AG09309 (cell line): ENCODE results near the gene LRRC3.

Experiments
- DNase-seq: peaks from one replicate; pipeline ENCODE4 v3.0.0-alpha.2; 2010; ENCODE audit warnings: low read depth
- H3K4me3 ChIP-seq: 2 replicates; pipeline ENCODE4 v1.5.1; 2011; ENCODE audit warnings: mild to moderate bottlenecking, low read depth, low read length, moderate library complexity; ENCODE audit not compliant: control insufficient read depth
- TF ChIP-seq, protein P1 (sequence below): IDR thresholded peaks from 2 replicates; pipeline ENCODE4 v1.5.1; 2011; ENCODE audit warnings: mild to moderate bottlenecking, low read depth, low read length, inconsistent platforms; ENCODE audit not compliant: insufficient read depth, control insufficient read depth; ENCODE audit errors: missing control alignments

Gene LRRC3

DNA sequence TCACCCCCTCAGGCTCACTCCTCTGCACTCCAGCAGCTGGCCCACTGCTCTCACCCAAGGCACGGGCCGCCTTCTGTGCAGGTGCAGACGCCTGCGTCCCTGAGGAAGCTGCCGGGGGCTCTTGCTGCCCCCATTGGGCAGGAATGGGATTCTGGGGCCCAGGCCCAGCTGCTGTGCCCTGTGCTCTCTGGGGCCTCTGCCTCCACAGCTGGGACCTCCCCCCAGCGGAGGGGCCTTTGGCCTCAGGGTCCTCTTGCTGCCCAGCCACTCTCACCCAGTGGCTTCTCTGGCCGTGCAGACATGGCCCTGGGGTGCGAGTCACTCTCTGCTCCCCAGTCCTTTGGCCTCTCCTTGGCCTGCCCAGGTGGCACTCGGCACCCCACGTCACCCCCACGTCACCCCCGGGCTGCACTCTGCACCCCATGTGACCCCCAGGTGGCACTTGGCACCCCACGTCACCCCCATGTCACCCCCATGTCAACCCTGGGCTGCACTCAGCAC, 19.1 kb upstream of the LRRC3 start:
- H3K4me3 ChIP-seq = no peak overlapping the region
- TF ChIP-seq, protein P1, sequence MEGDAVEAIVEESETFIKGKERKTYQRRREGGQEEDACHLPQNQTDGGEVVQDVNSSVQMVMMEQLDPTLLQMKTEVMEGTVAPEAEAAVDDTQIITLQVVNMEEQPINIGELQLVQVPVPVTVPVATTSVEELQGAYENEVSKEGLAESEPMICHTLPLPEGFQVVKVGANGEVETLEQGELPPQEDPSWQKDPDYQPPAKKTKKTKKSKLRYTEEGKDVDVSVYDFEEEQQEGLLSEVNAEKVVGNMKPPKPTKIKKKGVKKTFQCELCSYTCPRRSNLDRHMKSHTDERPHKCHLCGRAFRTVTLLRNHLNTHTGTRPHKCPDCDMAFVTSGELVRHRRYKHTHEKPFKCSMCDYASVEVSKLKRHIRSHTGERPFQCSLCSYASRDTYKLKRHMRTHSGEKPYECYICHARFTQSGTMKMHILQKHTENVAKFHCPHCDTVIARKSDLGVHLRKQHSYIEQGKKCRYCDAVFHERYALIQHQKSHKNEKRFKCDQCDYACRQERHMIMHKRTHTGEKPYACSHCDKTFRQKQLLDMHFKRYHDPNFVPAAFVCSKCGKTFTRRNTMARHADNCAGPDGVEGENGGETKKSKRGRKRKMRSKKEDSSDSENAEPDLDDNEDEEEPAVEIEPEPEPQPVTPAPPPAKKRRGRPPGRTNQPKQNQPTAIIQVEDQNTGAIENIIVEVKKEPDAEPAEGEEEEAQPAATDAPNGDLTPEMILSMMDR = no peak
- DNase-seq = no peak

GRCh38 chr21:44436958-44437357, 18.4 kb upstream of the LRRC3 start:
- no peak overlapping the region for H3K4me3 ChIP-seq
- TF ChIP-seq, protein P1 = no peak
- DNase-seq = no peak

- TF ChIP-seq, protein P1 = no peak
- H3K4me3 ChIP-seq = no peak overlapping the region
- no peak for DNase-seq
Observed at GRCh38 chr21:44437371-44437695, 18.0 kb upstream of the LRRC3 start.

GRCh38 chr21:44437696-44438431, 17.4 kb upstream of the LRRC3 start:
- TF ChIP-seq, protein P1 = no peak
- DNase-seq = no peak
- H3K4me3 ChIP-seq = no peak overlapping the region

GRCh38 chr21:44438531-44439210, 16.6 kb upstream of the LRRC3 start:
- no peak for DNase-seq
- TF ChIP-seq, protein P1 = no peak
- H3K4me3 ChIP-seq = no peak overlapping the region

GRCh38 chr21:44439211-44439600, 16.1 kb upstream of the LRRC3 start:
- no peak for DNase-seq
- H3K4me3 ChIP-seq = no peak overlapping the region
- TF ChIP-seq, protein P1 = no peak
